ENCODE data around the gene HSD11B2. TPM values are rescaled to one million over a fixed set of nuclear protein-coding genes. Genes with fewer than 3 reads are reported as not detected.

HSD11B2 gene
- total RNA-seq, 1 donor from 2014 or later = 6.0 TPM

DNA sequence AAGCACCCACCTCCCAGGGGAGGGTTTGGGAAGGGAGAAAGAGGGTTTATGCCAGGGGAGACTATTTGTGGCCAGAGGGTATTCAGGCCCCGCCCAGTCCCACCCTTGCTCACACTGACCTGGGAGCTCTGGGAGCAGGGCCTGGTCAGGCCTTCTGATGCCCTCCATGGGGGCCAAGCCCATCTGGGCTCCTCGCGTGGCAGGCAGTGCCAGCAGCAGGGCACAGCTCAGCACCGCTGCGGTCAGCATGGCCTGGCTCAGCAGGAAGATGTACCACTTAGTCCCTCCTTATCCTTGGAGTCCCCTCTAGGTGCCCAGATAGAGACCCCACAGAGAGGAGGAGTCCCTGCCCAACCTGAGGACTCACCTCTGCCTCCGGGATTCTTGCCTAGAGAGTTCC, 52.2 kb downstream of the HSD11B2 start, which contains the start of gene AGRP:
TSS of gene AGRP (minus strand) at position 398 of the 400 bp plus-strand sequence. CDS start at position 249, 149 bp downstream.
- H3K27ac Mint-ChIP-seq (ENCODE audit: unreplicated experiment) = no peak within 1 kb of the TSS
- DNase-seq = no peak
- H3K36me3 Mint-ChIP-seq (ENCODE audit: unreplicated experiment) = no peaks in the 10 kb centered on the region
- H3K9me3 Mint-ChIP-seq (ENCODE audit: unreplicated experiment) = peaks cover 3% of the 10 kb centered on the region
- H3K4me1 Mint-ChIP-seq (ENCODE audit: low read depth, unreplicated experiment) = peaks cover 7% of the 10 kb centered on the region
- H3K4me3 Mint-ChIP-seq (ENCODE audit: unreplicated experiment) = no peak within 1 kb of the TSS
- TF ChIP-seq CTCF (IDR thresholded peaks at IDR 0.05; ENCODE audit: partially characterized antibody, unreplicated experiment) = no peak
- peaks cover 2% of the 10 kb centered on the region for H3K27me3 Mint-ChIP-seq (ENCODE audit: unreplicated experiment)

- H3K9me3 Mint-ChIP-seq (ENCODE audit: unreplicated experiment) = peaks cover 3% of the 10 kb centered on the region
- H3K4me1 Mint-ChIP-seq (ENCODE audit: low read depth, unreplicated experiment) = peaks cover 6% of the 10 kb centered on the region
- H3K36me3 Mint-ChIP-seq (ENCODE audit: unreplicated experiment) = no peaks in the 10 kb centered on the region
- H3K27ac Mint-ChIP-seq (ENCODE audit: unreplicated experiment) = no peak overlapping the region
- peaks cover 2% of the 10 kb centered on the region for H3K27me3 Mint-ChIP-seq (ENCODE audit: unreplicated experiment)
- H3K4me3 Mint-ChIP-seq (ENCODE audit: unreplicated experiment) = no peak overlapping the region
- no peak for DNase-seq
- no peak for TF ChIP-seq CTCF (IDR thresholded peaks at IDR 0.05; ENCODE audit: partially characterized antibody, unreplicated experiment)
These were observed 53.0 kb downstream of the HSD11B2 start for GRCh38 chr16:67483731-67484525.

GRCh38 chr16:67486805-67487204, 55.9 kb downstream of the HSD11B2 start:
- Mint-ChIP-seq H3K27ac (ENCODE audit: unreplicated experiment) (no peak overlapping the region), H3K4me1 (ENCODE audit: low read depth, unreplicated experiment) (peaks cover 7% of the 10 kb centered on the region), H3K27me3 (ENCODE audit: unreplicated experiment) (peaks cover 4% of the 10 kb centered on the region), H3K9me3 (ENCODE audit: unreplicated experiment) (no peaks in the 10 kb centered on the region), H3K4me3 (ENCODE audit: unreplicated experiment) (no peak overlapping the region), H3K36me3 (ENCODE audit: unreplicated experiment) (peaks cover 6% of the 10 kb centered on the region)
- TF ChIP-seq CTCF (IDR thresholded peaks at IDR 0.05; ENCODE audit: partially characterized antibody, unreplicated experiment) = no peak
- DNase-seq = no peak

Other genes starting within 250 kb of the HSD11B2 start
- gene MATCAP1, start 247.2 kb upstream of the HSD11B2 start, total RNA-seq (ENCODE audit: unreplicated experiment) = 197 TPM
- 3.6 TPM for gene EXOC3L1, start 241.0 kb upstream of the HSD11B2 start, total RNA-seq (ENCODE audit: unreplicated experiment)
- gene E2F4, start 239.0 kb upstream of the HSD11B2 start, total RNA-seq (ENCODE audit: unreplicated experiment) = 64.3 TPM
- gene ELMO3, start 232.0 kb upstream of the HSD11B2 start, total RNA-seq (ENCODE audit: unreplicated experiment) = 2.1 TPM
- gene TMEM208, start 204.0 kb upstream of the HSD11B2 start, total RNA-seq (ENCODE audit: unreplicated experiment) = 42.6 TPM
- 18.8 TPM for gene FHOD1, start 183.6 kb upstream of the HSD11B2 start, total RNA-seq (ENCODE audit: unreplicated experiment)
- 1.4 TPM for gene SLC9A5, start 182.1 kb upstream of the HSD11B2 start, total RNA-seq (ENCODE audit: unreplicated experiment)
- 3.4 TPM for gene PLEKHG4, start 151.6 kb upstream of the HSD11B2 start, total RNA-seq (ENCODE audit: unreplicated experiment)
- gene KCTD19, start 104.4 kb upstream of the HSD11B2 start, total RNA-seq (ENCODE audit: unreplicated experiment) = 1.0 TPM
- gene LRRC36, start 104.3 kb upstream of the HSD11B2 start, total RNA-seq (ENCODE audit: unreplicated experiment) = not detected
- gene TPPP3, start 37.6 kb upstream of the HSD11B2 start, total RNA-seq (ENCODE audit: unreplicated experiment) = 21.7 TPM
- 4.6 TPM for gene ZDHHC1, start 14.6 kb upstream of the HSD11B2 start, total RNA-seq (ENCODE audit: unreplicated experiment)
- gene ATP6V0D1, start 50.0 kb downstream of the HSD11B2 start, total RNA-seq (ENCODE audit: unreplicated experiment) = 111 TPM
- not detected for gene AGRP, start 52.4 kb downstream of the HSD11B2 start, total RNA-seq (ENCODE audit: unreplicated experiment)
- gene RIPOR1, start 97.7 kb downstream of the HSD11B2 start, total RNA-seq (ENCODE audit: unreplicated experiment) = 191 TPM
- gene CTCF, start 131.4 kb downstream of the HSD11B2 start, total RNA-seq (ENCODE audit: unreplicated experiment) = 42.8 TPM
- gene CARMIL2, start 214.0 kb downstream of the HSD11B2 start, total RNA-seq (ENCODE audit: unreplicated experiment) = 37.1 TPM
- gene ACD, start 229.1 kb downstream of the HSD11B2 start, total RNA-seq (ENCODE audit: unreplicated experiment) = 33.3 TPM
- gene PARD6A, start 229.8 kb downstream of the HSD11B2 start, total RNA-seq (ENCODE audit: unreplicated experiment) = 18.7 TPM
- gene ENKD1, start 235.6 kb downstream of the HSD11B2 start, total RNA-seq (ENCODE audit: unreplicated experiment) = 19.0 TPM
- 3.4 TPM for gene C16orf86, start 235.7 kb downstream of the HSD11B2 start, total RNA-seq (ENCODE audit: unreplicated experiment)

All from glutamatergic neuron (in vitro differentiated cells).